Activated T-helper 1 cell treated with anti-CD3 and anti-CD28 coated beads, Interleukin-12 subunit alpha, Interleukin-12 subunit beta, Interleukin-2, Interleukin-4 antibody, amounts not matched to agents 30 ng/mL and 10 ng/mL and 1 ng/mL, durations not matched to agents 14 hours and 24 hours and 36 hours (primary cell): ENCODE data around the gene FGGY. TPM values are rescaled to one million over a fixed set of nuclear protein-coding genes. Genes with fewer than 3 reads are reported as not detected.

Source experiments
- DNase-seq: peaks from one replicate; pipeline ENCODE4 v3.0.0; 2021; ENCODE audit warnings: low spot score
- H3K27ac Mint-ChIP-seq: one replicate; pipeline ENCODE4 v1.8.0; 2021; ENCODE audit warnings: mild to moderate bottlenecking, mixed read lengths
- H3K27me3 Mint-ChIP-seq: one replicate; pipeline ENCODE4 v1.8.0; 2022; ENCODE audit warnings: mild to moderate bottlenecking, moderate library complexity, mixed read lengths; ENCODE audit not compliant: insufficient read depth
- H3K36me3 Mint-ChIP-seq: one replicate; pipeline ENCODE4 v1.8.0; 2021; ENCODE audit warnings: low read depth, mixed read lengths
- H3K4me1 Mint-ChIP-seq: one replicate; pipeline ENCODE4 v1.8.0; 2021; ENCODE audit warnings: low read depth, mixed read lengths
- H3K4me3 Mint-ChIP-seq: one replicate; pipeline ENCODE4 v1.8.0; 2021; ENCODE audit warnings: mild to moderate bottlenecking, moderate library complexity, mixed read lengths
- H3K9me3 Mint-ChIP-seq: one replicate; pipeline ENCODE4 v1.8.0; 2021; ENCODE audit warnings: mixed read lengths
- intact Hi-C: fragments of 100-400 bp; cut with micrococcal nuclease; formaldehyde crosslinking; loops from one replicate; pipeline ENCODE4 v1.15.1; 2024
- total RNA-seq: library from RNA; stranded (reverse); gene quantifications from 2 replicates; pipeline ENCODE4 v1.2.3, GENCODE V29; 2022

The FGGY gene
- total RNA-seq, 1 donor from 2014 or later, result 7.1 TPM

DNA sequence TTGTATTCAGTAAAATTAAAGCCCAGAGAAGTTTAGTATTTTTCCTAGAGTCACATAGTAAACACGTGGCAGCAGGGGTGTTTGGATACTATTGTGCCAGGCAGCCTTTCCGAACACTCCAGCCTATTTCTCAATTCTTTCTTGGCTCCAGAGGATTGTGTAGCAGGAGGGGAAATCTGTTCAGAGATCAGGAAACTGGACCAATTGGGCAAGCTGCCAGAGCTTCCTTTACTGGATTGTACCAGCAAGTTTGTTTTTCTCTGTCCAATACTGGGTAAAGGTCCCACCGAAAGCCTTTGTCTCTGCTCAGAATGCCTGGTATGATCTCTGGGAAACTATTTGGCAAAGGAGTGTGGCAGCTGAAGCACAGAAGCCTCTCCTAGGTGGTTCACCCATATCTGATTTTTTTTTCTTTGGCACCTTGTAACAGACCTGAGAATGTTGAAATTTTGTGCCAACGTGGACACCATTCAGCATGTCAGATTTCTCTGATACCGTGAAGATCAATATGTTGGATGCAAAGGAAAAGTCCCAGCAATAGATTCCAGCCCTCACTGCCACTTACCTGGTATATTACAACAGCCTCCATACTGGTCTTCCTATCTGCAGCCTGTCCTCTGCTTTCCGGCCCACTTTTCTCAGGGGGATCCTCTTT, 126.2 kb downstream of the FGGY start:
- intact Hi-C loops, result no loop called here
- no peak for DNase-seq
- no peaks in the 10 kb centered on the region for H3K9me3 Mint-ChIP-seq
- H3K4me3 Mint-ChIP-seq, result no peak overlapping the region
- no peaks in the 10 kb centered on the region for H3K27me3 Mint-ChIP-seq
- H3K27ac Mint-ChIP-seq, result no peak overlapping the region
- no peaks in the 10 kb centered on the region for H3K4me1 Mint-ChIP-seq
- no peaks in the 10 kb centered on the region for H3K36me3 Mint-ChIP-seq

DNA sequence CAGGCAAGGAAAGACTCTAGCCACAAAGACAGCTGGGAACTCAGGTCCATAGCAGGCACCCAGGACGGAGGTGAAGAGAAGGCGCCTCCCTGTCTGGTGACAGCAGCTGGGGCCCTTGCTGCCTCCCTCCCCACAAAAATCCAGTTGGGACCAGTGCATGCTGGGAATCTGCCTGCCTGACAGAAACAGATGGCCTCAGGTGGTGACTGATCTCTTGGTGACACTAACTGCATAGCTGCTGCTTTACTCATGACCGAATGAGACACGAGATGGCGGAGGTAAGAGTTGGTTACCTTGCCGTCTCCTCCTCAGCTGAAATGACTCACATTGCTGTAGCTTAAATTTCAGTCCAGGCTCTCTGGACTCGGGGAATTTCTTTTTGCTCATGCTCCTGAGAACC, 130.3 kb downstream of the FGGY start:
- peaks cover 3% of the 10 kb centered on the region for H3K36me3 Mint-ChIP-seq
- no peaks in the 10 kb centered on the region for H3K27me3 Mint-ChIP-seq
- H3K4me3 Mint-ChIP-seq, result no peak overlapping the region
- no peak overlapping the region for H3K27ac Mint-ChIP-seq
- no peak for DNase-seq
- no peaks in the 10 kb centered on the region for H3K9me3 Mint-ChIP-seq
- intact Hi-C loops, result no loop called here
- peaks cover 11% of the 10 kb centered on the region for H3K4me1 Mint-ChIP-seq

DNA sequence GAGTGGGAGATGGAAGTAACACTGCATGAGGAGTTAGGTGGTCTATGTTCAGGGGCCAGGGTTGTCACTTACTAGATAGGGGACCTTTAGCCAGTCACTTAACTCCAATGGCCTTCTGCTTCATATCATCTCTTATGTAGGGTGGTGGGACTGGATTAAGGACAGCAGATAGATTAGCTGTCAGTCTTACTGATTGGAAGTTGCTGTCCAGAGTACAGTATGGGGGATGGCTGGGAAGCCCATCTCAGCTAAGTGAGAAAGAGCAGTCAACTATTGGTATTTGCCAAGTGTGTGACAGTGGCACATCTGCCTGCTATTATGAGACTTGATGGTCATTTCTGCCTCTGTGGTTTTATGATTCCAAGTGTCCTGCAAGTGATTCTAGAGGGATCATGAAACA, 130.9 kb downstream of the FGGY start:
- Mint-ChIP-seq H3K27ac (no peak overlapping the region), H3K4me3 (no peak overlapping the region), H3K4me1 (peaks cover 17% of the 10 kb centered on the region), H3K27me3 (no peaks in the 10 kb centered on the region), H3K9me3 (peaks cover 4% of the 10 kb centered on the region), H3K36me3 (peaks cover 3% of the 10 kb centered on the region)
- intact Hi-C loops, result no loop called here
- no peak for DNase-seq

DNA sequence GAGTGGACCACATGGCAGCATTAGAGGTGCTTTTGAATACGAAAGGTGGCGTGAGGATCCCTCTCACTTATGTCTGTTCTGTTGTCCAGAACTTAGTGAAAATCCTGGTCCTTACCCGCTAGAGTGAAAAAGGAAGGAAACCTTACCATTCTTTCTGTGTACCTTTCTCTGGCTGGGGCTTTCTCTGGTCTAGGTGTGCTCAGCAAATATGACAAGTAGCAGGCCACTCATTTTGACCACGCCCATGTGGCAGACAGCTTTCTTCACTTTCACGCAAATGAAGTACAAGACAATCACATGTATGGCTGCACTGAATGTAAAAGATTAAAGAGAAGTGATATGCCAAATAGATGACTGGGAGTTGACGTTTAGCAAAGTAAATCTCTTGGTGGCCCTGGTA, 131.9 kb downstream of the FGGY start:
- Mint-ChIP-seq H3K9me3 (peaks cover 4% of the 10 kb centered on the region), H3K4me3 (no peak overlapping the region)

DNA sequence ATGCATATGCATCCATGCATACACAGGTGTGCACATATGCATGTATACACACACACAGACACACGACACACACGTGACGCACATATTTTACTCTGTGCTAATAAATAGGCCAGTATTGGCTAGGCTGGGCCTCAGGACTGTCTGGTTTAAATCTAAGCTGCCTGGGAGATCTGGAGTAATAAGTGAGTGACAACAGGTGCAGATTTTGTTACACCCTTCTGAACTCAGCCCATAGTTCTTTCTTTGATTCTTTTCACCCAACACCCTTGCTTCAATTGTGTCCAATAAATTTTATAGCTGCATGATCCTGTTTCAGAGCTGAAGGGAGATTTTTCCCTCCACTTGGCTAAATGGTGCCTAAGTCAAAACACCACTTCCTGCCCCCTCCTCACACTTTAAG, 132.8 kb downstream of the FGGY start:
- H3K9me3 Mint-ChIP-seq, result peaks cover 4% of the 10 kb centered on the region
- intact Hi-C loops, result loop anchor here (5.0 kb wide), 3 partner anchors 402 to 1903 kb away; no protein-coding TSS in a partner anchor
- H3K27me3 Mint-ChIP-seq, result no peaks in the 10 kb centered on the region
- H3K4me1 Mint-ChIP-seq, result peaks cover 31% of the 10 kb centered on the region
- H3K36me3 Mint-ChIP-seq, result peaks cover 3% of the 10 kb centered on the region
- H3K4me3 Mint-ChIP-seq, result no peak overlapping the region
- DNase-seq, result no peak
- H3K27ac Mint-ChIP-seq, result no peak overlapping the region

More for the DNA sequence above, 131.9 kb downstream of the FGGY start:
- H3K4me1 Mint-ChIP-seq, result peaks cover 27% of the 10 kb centered on the region
- no peaks in the 10 kb centered on the region for H3K27me3 Mint-ChIP-seq
- intact Hi-C loops, result no loop called here
- H3K27ac Mint-ChIP-seq, result no peak overlapping the region
- peaks cover 3% of the 10 kb centered on the region for H3K36me3 Mint-ChIP-seq
- no peak for DNase-seq

DNA sequence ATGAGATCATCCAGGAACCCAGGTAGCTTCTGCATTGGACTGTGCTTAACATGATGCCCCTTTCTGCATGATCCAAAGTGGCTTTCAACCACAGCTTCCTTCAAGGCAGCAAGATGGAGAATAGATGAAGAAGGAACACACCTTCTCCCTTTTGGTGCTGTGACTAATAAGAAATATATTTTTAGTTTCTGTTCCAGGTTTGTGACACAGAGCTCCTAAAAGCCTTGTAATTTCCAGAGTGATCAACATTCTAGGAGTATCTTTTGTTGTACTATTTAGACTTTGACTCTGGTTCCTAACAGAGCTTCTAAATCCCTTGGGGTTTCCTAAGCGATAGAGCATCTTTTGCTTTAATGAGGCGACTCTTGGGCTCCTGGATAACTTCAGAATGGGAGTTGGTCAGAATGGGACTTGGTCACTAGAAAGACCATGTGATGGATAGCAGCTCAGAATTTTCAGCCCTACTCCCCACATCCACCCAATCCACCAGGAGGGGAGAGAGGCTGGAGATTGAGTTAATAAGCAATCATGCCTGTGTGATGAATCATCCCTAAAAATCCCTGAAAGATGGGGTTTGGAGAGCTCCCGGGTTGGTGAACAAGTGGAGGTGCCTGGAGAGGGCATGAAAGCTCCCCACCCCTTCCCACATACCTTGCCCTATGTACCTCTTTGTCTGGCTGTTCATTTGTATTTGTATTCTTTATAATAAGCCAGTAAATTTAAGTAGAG, 134.8 kb downstream of the FGGY start:
- Mint-ChIP-seq H3K4me3 (no peak overlapping the region), H3K27me3 (no peaks in the 10 kb centered on the region), H3K9me3 (peaks cover 4% of the 10 kb centered on the region), H3K4me1 (peaks cover 39% of the 10 kb centered on the region), H3K36me3 (peaks cover 5% of the 10 kb centered on the region), H3K27ac (peak overlapping the region; percentile 60)
- DNase-seq, result no peak
- intact Hi-C loops, result loop anchor here (1.0 to 5.0 kb wide), 15 partner anchors 46 to 1901 kb away; partner anchors contain the start of genes FGGY and JUN

DNA sequence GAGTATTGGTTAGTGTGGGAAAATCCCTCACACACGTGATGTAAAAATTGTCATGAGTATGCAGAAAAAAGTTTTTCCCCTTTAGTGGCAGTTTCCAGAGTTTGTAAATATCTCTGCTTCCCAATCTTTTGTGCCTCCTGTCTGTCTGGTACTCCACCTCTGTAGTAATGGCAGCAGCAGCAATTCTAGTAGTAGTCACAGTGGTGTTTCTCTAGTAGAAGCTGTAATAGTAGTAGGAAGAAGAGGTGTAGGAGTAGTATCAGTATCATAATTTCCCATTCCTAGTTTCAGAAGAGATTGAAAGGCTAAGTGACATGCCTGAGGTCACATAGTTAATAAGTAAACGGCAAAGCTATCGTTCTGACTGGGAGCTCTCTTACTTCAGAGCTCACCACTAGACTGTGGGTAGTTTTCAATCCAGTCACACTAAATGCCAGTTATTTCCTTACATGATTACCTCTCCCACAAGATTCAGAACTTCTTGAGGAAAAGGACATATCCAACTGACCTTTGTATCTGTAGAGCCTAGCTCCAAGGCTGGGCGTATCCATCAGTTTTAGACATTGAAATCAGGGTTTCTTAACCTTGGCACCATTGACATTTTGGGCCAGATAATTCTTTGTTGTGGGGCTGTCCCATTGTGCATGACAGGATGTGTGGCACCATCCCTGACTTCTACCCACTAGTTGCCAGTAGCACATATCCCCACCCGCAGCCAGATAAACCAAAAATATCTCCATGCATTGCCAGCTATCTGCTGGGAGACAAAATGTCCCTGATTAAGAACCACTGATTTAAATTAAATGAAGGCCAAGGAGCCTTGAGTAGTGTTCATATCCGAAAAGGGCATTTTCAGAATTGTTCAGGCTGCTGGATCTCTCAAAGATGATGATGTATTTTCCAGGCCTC, 135.9 kb downstream of the FGGY start:
- no peaks in the 10 kb centered on the region for H3K27me3 Mint-ChIP-seq
- H3K9me3 Mint-ChIP-seq, result peaks cover 4% of the 10 kb centered on the region
- H3K4me1 Mint-ChIP-seq, result peaks cover 49% of the 10 kb centered on the region
- intact Hi-C loops, result loop anchor here (1.0 to 5.0 kb wide), 15 partner anchors 45 to 1900 kb away; partner anchors contain the start of genes FGGY and JUN
- no peak overlapping the region for H3K4me3 Mint-ChIP-seq
- H3K36me3 Mint-ChIP-seq, result peaks cover 5% of the 10 kb centered on the region
- DNase-seq, result no peak
- H3K27ac Mint-ChIP-seq, result peak overlapping the region; percentile 61

DNA sequence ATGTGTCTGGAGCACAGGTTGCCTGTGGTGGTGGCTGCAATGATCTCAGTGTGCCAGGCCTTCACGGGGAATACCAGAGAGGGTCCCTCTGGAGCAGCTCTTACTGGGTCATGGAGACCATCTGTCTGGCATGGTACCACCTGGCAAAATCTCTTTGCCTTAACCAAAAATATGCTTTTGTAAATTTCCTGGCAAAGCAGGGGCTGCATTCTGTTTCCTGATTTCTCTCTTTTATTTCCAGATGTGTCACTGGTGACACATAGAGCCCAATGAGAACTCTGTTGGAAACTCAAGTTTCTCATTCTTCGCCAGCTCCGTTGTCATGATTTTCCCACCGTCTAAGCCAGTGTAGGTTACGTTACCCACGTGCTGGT, 136.5 kb downstream of the FGGY start:
- Mint-ChIP-seq H3K27ac (peak overlapping the region; percentile 61), H3K27me3 (no peaks in the 10 kb centered on the region), H3K4me1 (peaks cover 52% of the 10 kb centered on the region), H3K36me3 (peaks cover 5% of the 10 kb centered on the region), H3K9me3 (peaks cover 4% of the 10 kb centered on the region), H3K4me3 (no peak overlapping the region)
- intact Hi-C loops, result loop anchor here (2.0 to 5.0 kb wide), 8 partner anchors 55 to 1899 kb away; partner anchors contain the start of gene FGGY
- no peak for DNase-seq

DNA sequence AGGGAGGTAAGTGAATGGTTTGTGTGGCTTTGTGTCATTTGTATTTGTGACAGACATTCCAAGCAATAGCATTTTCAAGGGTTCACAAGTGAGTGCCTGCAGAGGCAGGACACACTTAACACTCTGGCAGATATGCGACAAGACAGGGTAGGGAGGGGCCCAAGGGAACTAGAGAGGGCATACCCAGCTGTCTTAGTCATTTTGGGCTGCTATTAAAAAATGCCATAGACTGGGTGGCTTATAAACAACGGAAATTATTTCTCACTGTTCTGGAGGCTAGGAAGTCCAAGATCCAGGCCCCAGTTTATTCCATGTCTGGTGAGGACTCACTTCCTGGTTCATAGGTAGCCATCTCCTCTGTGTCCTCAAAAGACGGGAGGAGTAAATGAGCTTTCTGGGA, 137.4 kb downstream of the FGGY start:
- DNase-seq, result no peak
- Mint-ChIP-seq H3K27ac (no peak overlapping the region), H3K27me3 (no peaks in the 10 kb centered on the region), H3K4me1 (peaks cover 52% of the 10 kb centered on the region), H3K4me3 (no peak overlapping the region), H3K36me3 (peaks cover 5% of the 10 kb centered on the region), H3K9me3 (peaks cover 4% of the 10 kb centered on the region)
- intact Hi-C loops, result loop anchor here (5.0 kb wide), 3 partner anchors 407 to 1898 kb away; no protein-coding TSS in a partner anchor

DNA sequence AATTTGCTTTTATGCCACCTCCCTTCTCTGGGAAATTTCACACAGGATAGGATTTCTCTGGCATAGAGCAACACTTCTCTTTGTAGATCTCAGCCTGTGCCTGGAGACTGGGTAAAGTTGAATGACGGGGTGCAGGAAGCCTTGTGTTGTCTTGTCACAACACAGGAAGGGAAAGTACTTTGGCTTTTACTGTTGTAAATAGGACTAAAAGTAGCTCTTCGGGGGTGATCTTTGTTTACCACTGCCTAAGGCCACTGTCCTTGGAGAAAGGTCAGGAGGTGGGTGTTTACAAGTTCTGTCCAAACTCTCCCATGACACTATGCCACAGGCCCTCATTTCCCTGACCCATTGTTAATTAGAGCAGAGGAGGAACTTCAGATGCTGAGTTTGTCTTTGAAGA, 139.7 kb downstream of the FGGY start:
- Mint-ChIP-seq H3K36me3 (peaks cover 2% of the 10 kb centered on the region), H3K4me1 (peaks cover 46% of the 10 kb centered on the region), H3K4me3 (no peak overlapping the region), H3K27ac (peak overlapping the region; percentile 15), H3K27me3 (no peaks in the 10 kb centered on the region), H3K9me3 (peaks cover 4% of the 10 kb centered on the region)
- intact Hi-C loops, result no loop called here
- DNase-seq, result no peak

DNA sequence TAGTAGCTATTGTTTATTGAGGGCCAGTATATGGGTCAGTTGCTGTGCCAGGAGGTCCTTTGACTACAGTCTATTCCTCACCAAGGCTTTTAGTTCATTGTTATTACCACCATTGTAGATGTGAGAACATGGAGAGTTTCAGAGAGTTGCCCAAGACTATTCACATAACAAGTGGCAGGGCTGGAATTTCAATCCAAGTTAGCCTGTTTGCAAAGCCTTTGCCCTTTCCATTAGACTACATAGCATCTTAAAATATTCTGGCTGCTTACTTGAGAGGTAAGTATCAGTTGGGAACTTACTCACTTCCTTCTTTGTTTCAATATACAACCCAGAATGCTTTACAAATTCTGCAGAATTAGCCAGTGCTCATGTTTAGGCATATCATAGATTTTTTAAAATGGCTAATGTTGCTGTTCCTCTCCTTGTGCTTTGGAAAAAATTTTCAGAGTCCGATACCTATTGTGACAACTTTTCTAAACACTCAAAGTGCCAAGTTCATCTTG, 141.2 kb downstream of the FGGY start:
- intact Hi-C loops, result no loop called here
- DNase-seq, result no peak
- H3K27ac Mint-ChIP-seq, result no peak overlapping the region
- H3K27me3 Mint-ChIP-seq, result no peaks in the 10 kb centered on the region
- H3K4me1 Mint-ChIP-seq, result peaks cover 42% of the 10 kb centered on the region
- no peak overlapping the region for H3K4me3 Mint-ChIP-seq
- peaks cover 5% of the 10 kb centered on the region for H3K36me3 Mint-ChIP-seq
- no peaks in the 10 kb centered on the region for H3K9me3 Mint-ChIP-seq

DNA sequence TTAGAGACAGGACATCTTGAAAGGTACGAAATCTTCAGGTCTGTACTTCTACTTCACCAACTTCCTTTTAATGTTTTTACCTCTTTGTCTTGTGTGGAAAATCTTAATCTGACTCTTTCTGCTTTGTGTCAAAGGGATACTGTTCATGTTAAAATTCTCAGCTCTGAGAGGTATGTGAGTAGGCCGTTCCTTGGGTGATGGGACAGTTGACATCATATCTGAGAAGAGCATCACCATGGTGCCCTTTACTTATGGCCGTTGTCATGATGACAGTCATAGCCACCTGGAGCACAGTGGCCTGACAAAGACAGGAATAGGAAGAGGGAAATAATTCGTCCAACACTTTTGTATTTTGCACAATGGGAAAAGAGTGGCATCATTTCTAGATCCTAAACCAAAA, 145.6 kb downstream of the FGGY start:
- Mint-ChIP-seq H3K4me3 (no peak overlapping the region), H3K27ac (peak overlapping the region; percentile 43), H3K27me3 (no peaks in the 10 kb centered on the region), H3K36me3 (peaks cover 3% of the 10 kb centered on the region), H3K4me1 (peaks cover 27% of the 10 kb centered on the region), H3K9me3 (no peaks in the 10 kb centered on the region)
- intact Hi-C loops, result no loop called here
- no peak for DNase-seq
